Liver (tissue), 3 donors: Measurements from ENCODE around the gene B3GAT2.

Experiments
- EGR1 ChIP-seq, 2 donors: IDR thresholded peaks; 2 replicates each; pipeline ENCODE4 v1.6.1; 2016 to 2018; ENCODE audit warnings: antibody characterized with exemption in 2 of 2, low read depth in 2 of 2
- FOXA1 ChIP-seq: IDR thresholded peaks from 2 replicates; pipeline ENCODE4 v1.6.1; 2016; ENCODE audit warnings: antibody characterized with exemption
- FOXA2 ChIP-seq: IDR thresholded peaks from 2 replicates; pipeline ENCODE4 v1.6.1; 2016; ENCODE audit warnings: antibody characterized with exemption
- GABPA ChIP-seq, 2 donors: IDR thresholded peaks in 1 of 2; conservative IDR thresholded peaks in 1 of 2; 2 replicates each; pipeline ENCODE4 v1.6.1; 2016; ENCODE audit warnings: antibody characterized with exemption in 2 of 2, mild to moderate bottlenecking in 1 of 2, moderate library complexity in 1 of 2
- JUND ChIP-seq, 2 donors: IDR thresholded peaks; 2 replicates each; pipeline ENCODE4 v1.6.1; 2016; ENCODE audit warnings: antibody characterized with exemption in 2 of 2
- RAD21 ChIP-seq, 2 donors: IDR thresholded peaks; 2 replicates each; pipeline ENCODE4 v1.6.1; 2016; ENCODE audit warnings: antibody characterized with exemption in 2 of 2, mild to moderate bottlenecking in 2 of 2
- RXRA ChIP-seq, 2 donors: IDR thresholded peaks; 2 replicates each; pipeline ENCODE4 v1.6.1; 2017 to 2018; ENCODE audit warnings: antibody characterized with exemption in 2 of 2, mild to moderate bottlenecking in 1 of 2
- SP1 ChIP-seq: IDR thresholded peaks from 2 replicates; pipeline ENCODE4 v1.6.1; 2018; ENCODE audit warnings: antibody characterized with exemption, mild to moderate bottlenecking
- TAF1 ChIP-seq: conservative IDR thresholded peaks from 2 replicates; pipeline ENCODE4 v1.6.1; 2016; ENCODE audit warnings: antibody characterized with exemption, mild to moderate bottlenecking
- YY1 ChIP-seq: IDR thresholded peaks from 2 replicates; pipeline ENCODE4 v1.6.1; 2016; ENCODE audit warnings: antibody characterized with exemption, mild to moderate bottlenecking
- TF ChIP-seq, protein P1 (sequence below): fragments of 150-350 bp; IDR thresholded peaks from 2 replicates; pipeline ENCODE4 v1.5.1; 2017; ENCODE audit warnings: improper control_type of control experiment, low read depth, low read length; ENCODE audit not compliant: missing input control
- TF ChIP-seq, protein P2 (sequence below): IDR thresholded peaks from 2 replicates; pipeline ENCODE4 v1.6.1; 2016; ENCODE audit warnings: antibody characterized with exemption, mild to moderate bottlenecking
- TF ChIP-seq, protein P3 (sequence below): IDR thresholded peaks from 2 replicates; pipeline ENCODE4 v1.6.1; 2016; ENCODE audit warnings: antibody characterized with exemption
- TF ChIP-seq, protein P4 (sequence below): IDR thresholded peaks from 2 replicates; pipeline ENCODE4 v1.6.1; 2016; ENCODE audit warnings: antibody characterized with exemption
- donor health status: healthy.
- donor health status: healthy.

DNA sequence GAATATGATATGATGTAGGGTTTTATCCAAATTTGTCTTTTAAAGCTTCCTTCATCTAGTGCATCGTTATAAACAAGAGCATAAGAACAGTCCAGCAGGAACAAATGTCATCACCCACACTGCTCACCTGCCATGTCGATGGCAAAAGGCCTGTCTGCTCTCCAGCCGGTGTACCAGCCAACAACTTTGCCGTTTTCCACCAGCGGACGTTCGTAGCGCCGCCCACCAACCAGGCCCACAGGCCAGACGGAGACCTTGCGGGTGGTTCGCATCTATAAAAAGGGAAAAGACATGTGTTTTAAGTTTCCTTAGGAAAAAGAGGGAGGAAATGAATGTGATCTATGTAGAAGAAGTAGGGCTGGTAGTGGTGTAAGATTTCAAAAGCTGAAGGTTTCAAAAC, 62.9 kb downstream of the B3GAT2 start:
- TF ChIP-seq, protein P1, sequence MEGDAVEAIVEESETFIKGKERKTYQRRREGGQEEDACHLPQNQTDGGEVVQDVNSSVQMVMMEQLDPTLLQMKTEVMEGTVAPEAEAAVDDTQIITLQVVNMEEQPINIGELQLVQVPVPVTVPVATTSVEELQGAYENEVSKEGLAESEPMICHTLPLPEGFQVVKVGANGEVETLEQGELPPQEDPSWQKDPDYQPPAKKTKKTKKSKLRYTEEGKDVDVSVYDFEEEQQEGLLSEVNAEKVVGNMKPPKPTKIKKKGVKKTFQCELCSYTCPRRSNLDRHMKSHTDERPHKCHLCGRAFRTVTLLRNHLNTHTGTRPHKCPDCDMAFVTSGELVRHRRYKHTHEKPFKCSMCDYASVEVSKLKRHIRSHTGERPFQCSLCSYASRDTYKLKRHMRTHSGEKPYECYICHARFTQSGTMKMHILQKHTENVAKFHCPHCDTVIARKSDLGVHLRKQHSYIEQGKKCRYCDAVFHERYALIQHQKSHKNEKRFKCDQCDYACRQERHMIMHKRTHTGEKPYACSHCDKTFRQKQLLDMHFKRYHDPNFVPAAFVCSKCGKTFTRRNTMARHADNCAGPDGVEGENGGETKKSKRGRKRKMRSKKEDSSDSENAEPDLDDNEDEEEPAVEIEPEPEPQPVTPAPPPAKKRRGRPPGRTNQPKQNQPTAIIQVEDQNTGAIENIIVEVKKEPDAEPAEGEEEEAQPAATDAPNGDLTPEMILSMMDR = no peak
- TF ChIP-seq, protein P2, sequence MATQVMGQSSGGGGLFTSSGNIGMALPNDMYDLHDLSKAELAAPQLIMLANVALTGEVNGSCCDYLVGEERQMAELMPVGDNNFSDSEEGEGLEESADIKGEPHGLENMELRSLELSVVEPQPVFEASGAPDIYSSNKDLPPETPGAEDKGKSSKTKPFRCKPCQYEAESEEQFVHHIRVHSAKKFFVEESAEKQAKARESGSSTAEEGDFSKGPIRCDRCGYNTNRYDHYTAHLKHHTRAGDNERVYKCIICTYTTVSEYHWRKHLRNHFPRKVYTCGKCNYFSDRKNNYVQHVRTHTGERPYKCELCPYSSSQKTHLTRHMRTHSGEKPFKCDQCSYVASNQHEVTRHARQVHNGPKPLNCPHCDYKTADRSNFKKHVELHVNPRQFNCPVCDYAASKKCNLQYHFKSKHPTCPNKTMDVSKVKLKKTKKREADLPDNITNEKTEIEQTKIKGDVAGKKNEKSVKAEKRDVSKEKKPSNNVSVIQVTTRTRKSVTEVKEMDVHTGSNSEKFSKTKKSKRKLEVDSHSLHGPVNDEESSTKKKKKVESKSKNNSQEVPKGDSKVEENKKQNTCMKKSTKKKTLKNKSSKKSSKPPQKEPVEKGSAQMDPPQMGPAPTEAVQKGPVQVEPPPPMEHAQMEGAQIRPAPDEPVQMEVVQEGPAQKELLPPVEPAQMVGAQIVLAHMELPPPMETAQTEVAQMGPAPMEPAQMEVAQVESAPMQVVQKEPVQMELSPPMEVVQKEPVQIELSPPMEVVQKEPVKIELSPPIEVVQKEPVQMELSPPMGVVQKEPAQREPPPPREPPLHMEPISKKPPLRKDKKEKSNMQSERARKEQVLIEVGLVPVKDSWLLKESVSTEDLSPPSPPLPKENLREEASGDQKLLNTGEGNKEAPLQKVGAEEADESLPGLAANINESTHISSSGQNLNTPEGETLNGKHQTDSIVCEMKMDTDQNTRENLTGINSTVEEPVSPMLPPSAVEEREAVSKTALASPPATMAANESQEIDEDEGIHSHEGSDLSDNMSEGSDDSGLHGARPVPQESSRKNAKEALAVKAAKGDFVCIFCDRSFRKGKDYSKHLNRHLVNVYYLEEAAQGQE = no peak
- no peak for TF ChIP-seq TAF1
- TF ChIP-seq EGR1 (IDR thresholded peaks at IDR 0.05; ENCODE audit: low read depth in 2 of 2) = no peak
- no peak for TF ChIP-seq RAD21 (IDR thresholded peaks at IDR 0.05)
- no peak for TF ChIP-seq GABPA (IDR thresholded peaks at IDR 0.05 in 1 of 2, conservative IDR thresholded peaks at IDR 0.05 in 1 of 2)
- TF ChIP-seq, protein P3, sequence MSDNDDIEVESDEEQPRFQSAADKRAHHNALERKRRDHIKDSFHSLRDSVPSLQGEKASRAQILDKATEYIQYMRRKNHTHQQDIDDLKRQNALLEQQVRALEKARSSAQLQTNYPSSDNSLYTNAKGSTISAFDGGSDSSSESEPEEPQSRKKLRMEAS = no peak
- TF ChIP-seq FOXA1 = no peak
- TF ChIP-seq YY1 = no peak
- TF ChIP-seq SP1 = no peak
- TF ChIP-seq JUND (IDR thresholded peaks at IDR 0.05) = no peak
- TF ChIP-seq FOXA2 = no peak
- TF ChIP-seq RXRA (IDR thresholded peaks at IDR 0.05) = no peak
- TF ChIP-seq, protein P4, sequence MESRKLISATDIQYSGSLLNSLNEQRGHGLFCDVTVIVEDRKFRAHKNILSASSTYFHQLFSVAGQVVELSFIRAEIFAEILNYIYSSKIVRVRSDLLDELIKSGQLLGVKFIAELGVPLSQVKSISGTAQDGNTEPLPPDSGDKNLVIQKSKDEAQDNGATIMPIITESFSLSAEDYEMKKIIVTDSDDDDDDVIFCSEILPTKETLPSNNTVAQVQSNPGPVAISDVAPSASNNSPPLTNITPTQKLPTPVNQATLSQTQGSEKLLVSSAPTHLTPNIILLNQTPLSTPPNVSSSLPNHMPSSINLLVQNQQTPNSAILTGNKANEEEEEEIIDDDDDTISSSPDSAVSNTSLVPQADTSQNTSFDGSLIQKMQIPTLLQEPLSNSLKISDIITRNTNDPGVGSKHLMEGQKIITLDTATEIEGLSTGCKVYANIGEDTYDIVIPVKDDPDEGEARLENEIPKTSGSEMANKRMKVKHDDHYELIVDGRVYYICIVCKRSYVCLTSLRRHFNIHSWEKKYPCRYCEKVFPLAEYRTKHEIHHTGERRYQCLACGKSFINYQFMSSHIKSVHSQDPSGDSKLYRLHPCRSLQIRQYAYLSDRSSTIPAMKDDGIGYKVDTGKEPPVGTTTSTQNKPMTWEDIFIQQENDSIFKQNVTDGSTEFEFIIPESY = no peak
